ENCODE measurements around the gene SPATA2.

SPATA2 gene

DNA sequence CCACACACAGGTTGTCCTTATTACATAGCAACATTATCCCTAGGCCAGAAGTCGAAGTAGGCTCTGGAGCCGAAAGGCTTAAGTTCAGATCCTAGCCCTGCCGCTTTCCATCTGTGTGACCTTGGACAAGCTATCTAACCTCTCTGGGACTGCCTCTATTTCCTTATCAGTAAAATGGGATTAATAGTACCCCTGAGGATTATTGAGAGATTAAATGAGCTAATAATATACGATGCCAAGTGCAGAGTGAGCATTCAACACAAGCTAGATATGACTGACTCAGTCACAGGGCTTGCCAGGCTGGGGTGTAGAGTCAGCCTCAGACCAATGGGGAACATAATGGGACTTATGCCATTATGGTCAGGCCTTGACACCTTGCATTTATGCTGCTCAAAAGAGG is 8.9 kb upstream of the SPATA2 start:
- H3K27ac ChIP-seq: no peak overlapping the region
- H3K4me1 ChIP-seq (ENCODE audit: control insufficient read depth in 1 of 2, insufficient read depth in 1 of 2, low read depth in 1 of 2, low read length in 1 of 2): peaks cover 21 to 22% of the 10 kb centered on the region in 2 experiments
- no peaks in the 10 kb centered on the region for H3K36me3 ChIP-seq
- no peak overlapping the region for H3K4me3 ChIP-seq (ENCODE audit: low read depth in 1 of 2, low read length in 1 of 2)
- no peaks in the 10 kb centered on the region for H3K9me3 ChIP-seq
- no peak for TF ChIP-seq CTCF (IDR thresholded peaks at IDR 0.05)
- H3K27me3 ChIP-seq: no peaks in the 10 kb centered on the region

- no peak overlapping the region for H3K4me3 ChIP-seq (ENCODE audit: low read depth in 1 of 2, low read length in 1 of 2)
- no peaks in the 10 kb centered on the region for H3K27me3 ChIP-seq
- H3K4me1 ChIP-seq (ENCODE audit: control insufficient read depth in 1 of 2, insufficient read depth in 1 of 2, low read depth in 1 of 2, low read length in 1 of 2): peaks cover 11 to 19% of the 10 kb centered on the region in 2 experiments
- no peaks in the 10 kb centered on the region for H3K9me3 ChIP-seq
- H3K27ac ChIP-seq: no peak overlapping the region
- TF ChIP-seq CTCF (IDR thresholded peaks at IDR 0.05): no peak
- H3K36me3 ChIP-seq: no peaks in the 10 kb centered on the region
Measured at GRCh38 chr20:49919461-49919860, 4.1 kb upstream of the SPATA2 start.

- no peak overlapping the region for H3K4me3 ChIP-seq (ENCODE audit: low read depth in 1 of 2, low read length in 1 of 2)
- TF ChIP-seq CTCF (IDR thresholded peaks at IDR 0.05): no peak
- no peaks in the 10 kb centered on the region for H3K27me3 ChIP-seq
- H3K4me1 ChIP-seq (ENCODE audit: control insufficient read depth in 1 of 2, insufficient read depth in 1 of 2, low read depth in 1 of 2, low read length in 1 of 2): peaks cover 16 to 23% of the 10 kb centered on the region in 2 experiments
- no peaks in the 10 kb centered on the region for H3K36me3 ChIP-seq
- no peaks in the 10 kb centered on the region for H3K9me3 ChIP-seq
- H3K27ac ChIP-seq: no peak overlapping the region
Measured at GRCh38 chr20:49919009-49919408, 3.7 kb upstream of the SPATA2 start.

DNA sequence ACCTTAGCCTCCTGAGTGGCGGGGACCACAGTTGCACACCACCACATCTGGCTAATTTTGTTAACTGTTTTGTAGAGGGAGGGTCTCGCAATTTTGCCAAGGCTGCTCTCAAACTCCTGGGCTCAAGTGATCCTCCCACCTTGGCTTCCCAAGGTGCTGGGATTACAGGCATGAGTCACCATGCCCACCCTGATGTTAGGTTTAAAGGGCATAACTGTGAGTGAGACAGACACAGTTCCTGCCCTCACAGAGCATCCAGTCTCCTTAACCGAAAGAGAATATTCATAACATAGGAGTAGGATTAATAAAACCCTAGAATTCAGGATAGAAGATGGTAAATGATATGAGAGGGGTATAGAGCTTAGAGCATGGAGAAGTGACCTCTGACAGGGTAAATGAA is 3.1 kb upstream of the SPATA2 start:
- Histone ChIP-seq H3K4me1 (ENCODE audit: control insufficient read depth in 1 of 2, insufficient read depth in 1 of 2, low read depth in 1 of 2, low read length in 1 of 2) (peaks cover 21 to 29% of the 10 kb centered on the region in 2 experiments), H3K27ac (no peak overlapping the region), H3K27me3 (no peaks in the 10 kb centered on the region), H3K36me3 (no peaks in the 10 kb centered on the region), H3K4me3 (ENCODE audit: low read depth in 1 of 2, low read length in 1 of 2) (no peak overlapping the region), H3K9me3 (no peaks in the 10 kb centered on the region)
- TF ChIP-seq CTCF (IDR thresholded peaks at IDR 0.05): no peak

GRCh38 chr20:49916146-49917002 is 1.0 kb upstream of the SPATA2 start:
- Histone ChIP-seq H3K4me1 (ENCODE audit: control insufficient read depth in 1 of 2, insufficient read depth in 1 of 2, low read depth in 1 of 2, low read length in 1 of 2) (peaks cover 24 to 34% of the 10 kb centered on the region in 2 experiments), H3K27ac (peak overlapping the region; percentile 98), H3K9me3 (no peaks in the 10 kb centered on the region), H3K4me3 (ENCODE audit: low read depth in 1 of 2, low read length in 1 of 2) (peak overlapping the region; percentile 95 to 97), H3K36me3 (no peaks in the 10 kb centered on the region), H3K27me3 (no peaks in the 10 kb centered on the region)
- TF ChIP-seq CTCF (IDR thresholded peaks at IDR 0.05): no peak

Measured in neutrophil (primary cell).